PC-3 (cell line): ENCODE results near the gene NASP. TPM values are rescaled to one million over a fixed set of nuclear protein-coding genes. Genes with fewer than 3 reads are reported as not detected.

ENCODE experiments used
- ATAC-seq: fragments of 200-7000 bp; cut with Tn5 transposase; 2 replicates; pipeline ENCODE4 v1.9.1; 2020; ENCODE audit warnings: mild to moderate bottlenecking, moderate library complexity
- BruUV-seq: library from RNA; stranded (reverse); fragments of 400-500 nt; replicated peaks from 2 replicates; lab custom pipeline; 2021; lab: Mats Ljungman, UMichigan
- CTCF ChIA-PET: fragments of 300-600 bp; sonication (Branson Sonifier 250); formaldehyde crosslinking; loops from one replicate; lab custom pipeline; 2022; ENCODE audit warnings: antibody characterized with exemption; lab: Charles Lee
- POLR2A ChIA-PET: fragments of 300-600 bp; sonication (Branson Sonifier 250); formaldehyde crosslinking; loops from one replicate; lab custom pipeline; 2022; ENCODE audit warnings: antibody characterized with exemption; ENCODE audit not compliant: unreplicated experiment; lab: Charles Lee
- DNase-seq: peaks from one replicate; pipeline ENCODE4 v3.0.0-alpha.2; 2015
- H2AFZ ChIP-seq: fragments of 300-600 bp; sonication (generic); 2 replicates; pipeline ENCODE4 v1.6.0; 2016; ENCODE audit warnings: antibody characterized with exemption, low read length
- H3F3A ChIP-seq: fragments of 300-600 bp; sonication (generic); one replicate; pipeline ENCODE4 v1.6.0; 2017; ENCODE audit warnings: antibody characterized with exemption, low read length, control low read depth, mild to moderate bottlenecking; ENCODE audit not compliant: unreplicated experiment
- H3K27ac ChIP-seq: fragments of 300-600 bp; sonication (generic); 2 replicates; pipeline ENCODE4 v1.5.1; 2016; ENCODE audit warnings: mild to moderate bottlenecking, low read length
- H3K27me3 ChIP-seq: fragments of 300-600 bp; sonication (generic); 2 replicates; pipeline ENCODE4 v1.6.1; 2016; ENCODE audit warnings: low read length, mixed read lengths
- H3K36me3 ChIP-seq: fragments of 300-600 bp; sonication (generic); 2 replicates; pipeline ENCODE4 v1.6.1; 2016; ENCODE audit warnings: low read depth, mixed run types, low read length, mixed read lengths
- H3K4me1 ChIP-seq: fragments of 300-600 bp; sonication (generic); 2 replicates; pipeline ENCODE4 v1.5.1; 2016; ENCODE audit warnings: low read length; ENCODE audit not compliant: insufficient read depth
- H3K4me2 ChIP-seq: fragments of 300-600 bp; sonication (generic); 2 replicates; pipeline ENCODE4 v1.6.0; 2016; ENCODE audit warnings: low read length
- H3K4me3 ChIP-seq: fragments of 300-600 bp; sonication (generic); 2 replicates; pipeline ENCODE4 v1.5.1; 2016; ENCODE audit warnings: mild to moderate bottlenecking, low read length, mixed read lengths
- H3K79me2 ChIP-seq: fragments of 300-600 bp; sonication (generic); 2 replicates; pipeline ENCODE4 v1.6.1; 2017; ENCODE audit warnings: low read length, mixed read lengths
- H3K9ac ChIP-seq: fragments of 300-600 bp; sonication (generic); 2 replicates; pipeline ENCODE4 v1.6.0; 2016; ENCODE audit warnings: mild to moderate bottlenecking, low read length
- H3K9me2 ChIP-seq: fragments of 300-600 bp; sonication (generic); replicated peaks from 2 replicates; pipeline ENCODE4 v1.6.1; 2016; ENCODE audit warnings: mixed run types, low read length, mixed read lengths
- H3K9me3 ChIP-seq: fragments of 300-600 bp; sonication (generic); 2 replicates; pipeline ENCODE4 v1.6.1; 2016; ENCODE audit warnings: low read length, mixed read lengths
- H4K20me1 ChIP-seq: fragments of 300-600 bp; sonication (generic); 2 replicates; pipeline ENCODE4 v1.6.1; 2016; ENCODE audit warnings: low read length, mixed read lengths
- EZH2 ChIP-seq: fragments of 300-600 bp; sonication (generic); IDR thresholded peaks from one replicate; pipeline ENCODE4 v1.6.1; 2017; ENCODE audit warnings: antibody characterized with exemption, mild to moderate bottlenecking, low read length; ENCODE audit not compliant: unreplicated experiment
- EZH2phosphoT487 ChIP-seq: fragments of 300-600 bp; sonication (generic); IDR thresholded peaks from 2 replicates; pipeline ENCODE4 v1.6.1; 2018; ENCODE audit warnings: mild to moderate bottlenecking, antibody characterized with exemption, low read length, borderline replicate concordance
- intact Hi-C: fragments of 100-400 bp; cut with micrococcal nuclease; formaldehyde crosslinking; loops from 2 replicates; pipeline ENCODE4 v1.9.0; 2023
- total RNA-seq: library from RNA; depleted of rRNA; stranded (reverse); fragments of >200 nt; gene quantifications from 2 replicates; pipeline ENCODE4 v1.2.3, GENCODE V29; 2014
- TF ChIP-seq, protein P1 (sequence below): fragments of 300-600 bp; sonication (generic); conservative IDR thresholded peaks from 2 replicates; pipeline ENCODE4 v1.5.1; 2017; ENCODE audit warnings: antibody characterized with exemption, low read depth, mild to moderate bottlenecking, low read length

Gene NASP
- total RNA-seq, 1 experiment from 2014 or later: 119 TPM

DNA sequence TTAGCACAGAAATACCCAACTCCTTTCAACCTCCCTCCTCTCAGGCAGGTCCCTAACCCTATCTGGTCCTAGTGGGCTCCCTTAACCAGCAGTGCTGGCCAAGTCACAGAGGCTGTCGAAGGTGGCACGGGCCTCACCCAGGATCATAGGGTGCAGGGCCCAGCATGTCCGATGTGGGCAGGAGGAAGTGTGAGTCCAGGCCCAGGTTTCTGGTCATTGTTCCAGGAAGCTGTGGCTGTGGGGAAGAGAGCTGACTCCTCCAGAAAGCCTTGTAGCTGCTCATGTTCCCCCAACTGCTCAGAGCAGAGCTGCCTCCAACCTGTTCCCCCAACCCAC lies 37.6 kb downstream of the NASP start:
- no peak overlapping the region for H3K9ac ChIP-seq
- intact Hi-C loops: no loop called here
- H3K4me2 ChIP-seq: no peak overlapping the region
- ChIA-PET CTCF (no interaction called here), POLR2A (no interaction called here)
- DNase-seq (no peak), ATAC-seq (peak; percentile 4)
- H3K4me3 ChIP-seq: no peak overlapping the region
- TF ChIP-seq, protein P1, sequence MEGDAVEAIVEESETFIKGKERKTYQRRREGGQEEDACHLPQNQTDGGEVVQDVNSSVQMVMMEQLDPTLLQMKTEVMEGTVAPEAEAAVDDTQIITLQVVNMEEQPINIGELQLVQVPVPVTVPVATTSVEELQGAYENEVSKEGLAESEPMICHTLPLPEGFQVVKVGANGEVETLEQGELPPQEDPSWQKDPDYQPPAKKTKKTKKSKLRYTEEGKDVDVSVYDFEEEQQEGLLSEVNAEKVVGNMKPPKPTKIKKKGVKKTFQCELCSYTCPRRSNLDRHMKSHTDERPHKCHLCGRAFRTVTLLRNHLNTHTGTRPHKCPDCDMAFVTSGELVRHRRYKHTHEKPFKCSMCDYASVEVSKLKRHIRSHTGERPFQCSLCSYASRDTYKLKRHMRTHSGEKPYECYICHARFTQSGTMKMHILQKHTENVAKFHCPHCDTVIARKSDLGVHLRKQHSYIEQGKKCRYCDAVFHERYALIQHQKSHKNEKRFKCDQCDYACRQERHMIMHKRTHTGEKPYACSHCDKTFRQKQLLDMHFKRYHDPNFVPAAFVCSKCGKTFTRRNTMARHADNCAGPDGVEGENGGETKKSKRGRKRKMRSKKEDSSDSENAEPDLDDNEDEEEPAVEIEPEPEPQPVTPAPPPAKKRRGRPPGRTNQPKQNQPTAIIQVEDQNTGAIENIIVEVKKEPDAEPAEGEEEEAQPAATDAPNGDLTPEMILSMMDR: no peak
- TF ChIP-seq EZH2 (no peak), EZH2phosphoT487 (no peak)
- H3K36me3 ChIP-seq: peaks cover 19% of the 10 kb centered on the region
- no peaks in the 10 kb centered on the region for H3K9me3 ChIP-seq
- H3K27me3 ChIP-seq: no peaks in the 10 kb centered on the region
- H4K20me1 ChIP-seq: 0 out of 2 replicates have a peak, but pooled peaks cover 3% of the 10 kb centered on the region
- H3K4me1 ChIP-seq: peaks cover 5% of the 10 kb centered on the region; the same call in 1 of the 2 replicates
- peaks cover 6% of the 10 kb centered on the region for H3F3A ChIP-seq
- no peaks in the 10 kb centered on the region for H3K79me2 ChIP-seq
- no TSS peak for BruUV-seq
- no peak overlapping the region for H2AFZ ChIP-seq
- H3K27ac ChIP-seq: no peak overlapping the region
- no peaks in the 10 kb centered on the region for H3K9me2 ChIP-seq

DNA sequence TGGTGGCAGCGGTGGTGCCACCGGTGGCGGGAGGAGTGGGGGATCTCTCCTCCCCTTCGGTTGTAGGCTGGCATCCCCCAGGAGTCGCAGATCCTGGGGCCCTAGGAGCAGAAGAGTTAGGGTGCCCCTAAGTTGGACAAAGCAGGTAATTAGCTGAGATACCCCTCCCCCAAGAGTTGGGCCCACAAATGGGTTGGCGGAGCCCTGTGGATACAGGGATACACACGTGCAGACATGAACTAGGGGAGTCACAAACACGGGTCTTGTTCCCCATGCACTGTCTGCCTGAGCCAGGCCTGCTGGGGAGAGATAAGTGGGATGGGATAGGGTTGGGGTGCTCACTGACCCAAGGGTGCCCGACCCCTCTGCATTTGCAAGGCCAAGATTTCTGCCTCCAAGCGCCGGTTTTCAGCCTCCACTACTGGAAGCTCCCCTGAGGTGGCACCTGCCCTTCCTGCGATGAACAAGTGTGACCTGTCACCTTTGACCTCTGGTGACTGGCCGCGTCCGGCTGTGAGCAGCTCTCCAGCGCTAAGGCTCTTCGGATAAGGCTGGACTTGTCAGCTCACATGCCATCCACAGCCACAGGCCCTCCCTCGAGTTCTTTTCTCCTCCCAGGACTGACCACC lies 38.2 kb downstream of the NASP start:
- Histone ChIP-seq H3K79me2 (no peaks in the 10 kb centered on the region), H3K9me2 (no peaks in the 10 kb centered on the region), H3K9me3 (no peaks in the 10 kb centered on the region), H3K4me3 (no peak overlapping the region), H2AFZ (no peak overlapping the region), H4K20me1 (0 out of 2 replicates have a peak, but pooled peaks cover 3% of the 10 kb centered on the region), H3K4me2 (no peak overlapping the region), H3F3A (peaks cover 5% of the 10 kb centered on the region), H3K36me3 (peaks cover 16% of the 10 kb centered on the region), H3K27ac (no peak overlapping the region), H3K4me1 (peaks cover 5% of the 10 kb centered on the region; the same call in 1 of the 2 replicates), H3K27me3 (no peaks in the 10 kb centered on the region), H3K9ac (no peak overlapping the region)
- no peak for DNase-seq
- TF ChIP-seq EZH2phosphoT487: no peak
- no peak for TF ChIP-seq EZH2
- TF ChIP-seq, protein P1: no peak
- no peak for ATAC-seq
- intact Hi-C loops: no loop called here
- ChIA-PET CTCF (no interaction called here), POLR2A (interaction anchor here (0.6 kb wide), 1 partner anchor 121 kb away, joined by 4 read pairs; no protein-coding TSS in a partner anchor)
- BruUV-seq: no TSS peak
